BE2C (cell line): ENCODE results near the gene SMAD7.

Experiments
- DNase-seq: peaks from one replicate; pipeline ENCODE4 v3.0.0-alpha.2; 2020
- H3K27me3 ChIP-seq: fragments of 250-450 bp; sonication (Bioruptor Pico); 2 replicates; pipeline ENCODE4 v1.5.1; 2020; ENCODE audit warnings: mild to moderate bottlenecking
- H3K36me3 ChIP-seq: fragments of 250-450 bp; sonication (Bioruptor Pico); 2 replicates; pipeline ENCODE4 v1.5.1; 2020; ENCODE audit warnings: mild to moderate bottlenecking
- H3K4me1 ChIP-seq: fragments of 250-450 bp; sonication (Bioruptor Pico); 2 replicates; pipeline ENCODE4 v1.5.1; 2020
- H3K4me3 ChIP-seq: 2 replicates; pipeline ENCODE4 v1.5.1; 2011; ENCODE audit warnings: low read depth, low read length
- H3K9me3 ChIP-seq: fragments of 250-450 bp; sonication (Bioruptor Pico); 2 replicates; pipeline ENCODE4 v1.5.1; 2020
- CTCF ChIP-seq: IDR thresholded peaks from 2 replicates; pipeline ENCODE4 v1.5.1; 2012; ENCODE audit warnings: mild to moderate bottlenecking, low read depth, low read length

The SMAD7 gene

GRCh38 chr18:48908916-48909315 lies 41.8 kb downstream of the SMAD7 start:
- Histone ChIP-seq H3K27me3 (no peaks in the 10 kb centered on the region), H3K9me3 (no peaks in the 10 kb centered on the region)
- no peak for DNase-seq

GRCh38 chr18:48905513-48905912 lies 45.3 kb downstream of the SMAD7 start:
- no peak for DNase-seq
- H3K36me3 ChIP-seq, result no peaks in the 10 kb centered on the region
- H3K4me1 ChIP-seq, result peaks cover 10% of the 10 kb centered on the region; the same call in 1 of the 2 replicates
- H3K9me3 ChIP-seq, result no peaks in the 10 kb centered on the region
- TF ChIP-seq CTCF, result no peak
- H3K27me3 ChIP-seq, result no peaks in the 10 kb centered on the region
- no peak overlapping the region for H3K4me3 ChIP-seq

More at GRCh38 chr18:48908916-48909315, 41.8 kb downstream of the SMAD7 start:
- H3K4me3 ChIP-seq, result no peak overlapping the region
- no peak for TF ChIP-seq CTCF
- H3K36me3 ChIP-seq, result no peaks in the 10 kb centered on the region
- no peaks in the 10 kb centered on the region for H3K4me1 ChIP-seq

- no peaks in the 10 kb centered on the region for H3K27me3 ChIP-seq
- TF ChIP-seq CTCF, result no peak
These were observed 45.8 kb downstream of the SMAD7 start for GRCh38 chr18:48904847-48905394.

GRCh38 chr18:48904091-48904490 lies 46.7 kb downstream of the SMAD7 start:
- no peak for TF ChIP-seq CTCF
- no peak overlapping the region for H3K4me3 ChIP-seq
- H3K27me3 ChIP-seq, result no peaks in the 10 kb centered on the region
- H3K36me3 ChIP-seq, result no peaks in the 10 kb centered on the region
- peaks cover 10% of the 10 kb centered on the region; the same call in 1 of the 2 replicates for H3K4me1 ChIP-seq
- no peaks in the 10 kb centered on the region for H3K9me3 ChIP-seq
- no peak for DNase-seq

More at GRCh38 chr18:48904847-48905394, 45.8 kb downstream of the SMAD7 start:
- no peaks in the 10 kb centered on the region for H3K9me3 ChIP-seq
- DNase-seq, result no peak
- H3K4me3 ChIP-seq, result no peak overlapping the region
- no peaks in the 10 kb centered on the region for H3K36me3 ChIP-seq
- H3K4me1 ChIP-seq, result peaks cover 10% of the 10 kb centered on the region; the same call in 1 of the 2 replicates

GRCh38 chr18:48902856-48903601 lies 47.7 kb downstream of the SMAD7 start:
- Histone ChIP-seq H3K4me1 (peaks cover 10% of the 10 kb centered on the region; the same call in 1 of the 2 replicates), H3K36me3 (no peaks in the 10 kb centered on the region), H3K9me3 (no peaks in the 10 kb centered on the region), H3K27me3 (no peaks in the 10 kb centered on the region), H3K4me3 (no peak overlapping the region)
- TF ChIP-seq CTCF, result no peak
- DNase-seq, result no peak
